Peyer's patch (tissue), 4 donors: ENCODE data around the gene PDE10A.

Experiments
- POLR2A ChIP-seq, 2 donors: fragments of 450-650 bp; IDR thresholded peaks; one replicate each; pipeline ENCODE4 v1.5.1; 2017; ENCODE audit warnings: antibody characterized with exemption in 2 of 2, mild to moderate bottlenecking in 2 of 2, moderate library complexity in 2 of 2
- TF ChIP-seq, protein P1 (sequence below), 6 experiments: fragments of 450-650 bp in 4 of 6; fragments of 200-600 bp in 2 of 6; sonication (generic) in 1 of 6; IDR thresholded peaks; one replicate each; pipeline ENCODE4 v1.5.1; 2017 to 2019; ENCODE audit warnings: antibody characterized with exemption in 6 of 6, mild to moderate bottlenecking in 3 of 6, moderate library complexity in 1 of 6

DNA sequence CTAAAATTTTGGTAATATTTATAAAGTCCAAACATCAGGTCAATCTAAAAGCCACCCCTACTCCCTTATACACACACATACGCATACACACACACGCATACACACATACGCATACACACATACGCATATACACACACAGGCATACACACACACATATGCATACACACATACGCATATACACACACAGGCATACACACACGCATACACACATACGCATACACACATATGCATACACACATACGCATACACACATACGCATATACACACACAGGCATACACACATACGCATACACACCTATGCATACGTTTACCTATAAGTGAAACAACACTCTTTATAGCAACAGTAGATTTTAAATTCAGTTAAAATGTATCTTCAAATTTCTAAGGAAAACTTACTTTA is 240.8 kb downstream of the PDE10A start:
- TF ChIP-seq, protein P1, sequence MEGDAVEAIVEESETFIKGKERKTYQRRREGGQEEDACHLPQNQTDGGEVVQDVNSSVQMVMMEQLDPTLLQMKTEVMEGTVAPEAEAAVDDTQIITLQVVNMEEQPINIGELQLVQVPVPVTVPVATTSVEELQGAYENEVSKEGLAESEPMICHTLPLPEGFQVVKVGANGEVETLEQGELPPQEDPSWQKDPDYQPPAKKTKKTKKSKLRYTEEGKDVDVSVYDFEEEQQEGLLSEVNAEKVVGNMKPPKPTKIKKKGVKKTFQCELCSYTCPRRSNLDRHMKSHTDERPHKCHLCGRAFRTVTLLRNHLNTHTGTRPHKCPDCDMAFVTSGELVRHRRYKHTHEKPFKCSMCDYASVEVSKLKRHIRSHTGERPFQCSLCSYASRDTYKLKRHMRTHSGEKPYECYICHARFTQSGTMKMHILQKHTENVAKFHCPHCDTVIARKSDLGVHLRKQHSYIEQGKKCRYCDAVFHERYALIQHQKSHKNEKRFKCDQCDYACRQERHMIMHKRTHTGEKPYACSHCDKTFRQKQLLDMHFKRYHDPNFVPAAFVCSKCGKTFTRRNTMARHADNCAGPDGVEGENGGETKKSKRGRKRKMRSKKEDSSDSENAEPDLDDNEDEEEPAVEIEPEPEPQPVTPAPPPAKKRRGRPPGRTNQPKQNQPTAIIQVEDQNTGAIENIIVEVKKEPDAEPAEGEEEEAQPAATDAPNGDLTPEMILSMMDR (IDR thresholded peaks at IDR 0.05), result no peak
- TF ChIP-seq POLR2A (IDR thresholded peaks at IDR 0.05), result no peak
